Neural progenitor cell (in vitro differentiated cells): ENCODE results near the gene P2RY6. TPM values are rescaled to one million over a fixed set of nuclear protein-coding genes. Genes with fewer than 3 reads are reported as not detected.

Experiments
- DNase-seq: peaks from one replicate; pipeline ENCODE4 v3.0.0-alpha.2; 2016; ENCODE audit warnings: low spot score
- H2AFZ ChIP-seq: fragments of 200-600 bp; sonication (generic); replicated peaks from 2 replicates; pipeline ENCODE4 v1.6.1; 2016; ENCODE audit warnings: antibody characterized with exemption
- H3F3A ChIP-seq: fragments of 200-600 bp; sonication (generic); 2 replicates; pipeline ENCODE4 v1.6.1; 2016; ENCODE audit warnings: antibody characterized with exemption, low read depth
- H3K27ac ChIP-seq: fragments of 200-600 bp; sonication (generic); 2 replicates; pipeline ENCODE4 v1.5.1; 2016; ENCODE audit warnings: mild to moderate bottlenecking
- H3K27me3 ChIP-seq: fragments of 200-600 bp; sonication (generic); 2 replicates; pipeline ENCODE4 v1.6.1; 2016; ENCODE audit warnings: mild to moderate bottlenecking, moderate library complexity
- H3K36me3 ChIP-seq: fragments of 200-600 bp; sonication (generic); 2 replicates; pipeline ENCODE4 v1.5.1; 2016
- H3K4me1 ChIP-seq: fragments of 200-600 bp; sonication (generic); 2 replicates; pipeline ENCODE4 v1.6.1; 2016; ENCODE audit warnings: mixed run types
- H3K4me2 ChIP-seq: fragments of 200-600 bp; sonication (generic); 2 replicates; pipeline ENCODE4 v1.6.1; 2016
- H3K4me3 ChIP-seq: fragments of 200-600 bp; sonication (generic); 2 replicates; pipeline ENCODE4 v1.5.1; 2016
- H3K79me2 ChIP-seq: fragments of 200-600 bp; sonication (generic); 2 replicates; pipeline ENCODE4 v1.6.1; 2016; ENCODE audit warnings: low read depth
- H3K9ac ChIP-seq: fragments of 200-600 bp; sonication (generic); 2 replicates; pipeline ENCODE4 v1.6.1; 2016
- H3K9me3 ChIP-seq: fragments of 200-600 bp; sonication (generic); 2 replicates; pipeline ENCODE4 v1.5.1; 2016; ENCODE audit warnings: low read depth
- H4K20me1 ChIP-seq: fragments of 200-600 bp; sonication (generic); 2 replicates; pipeline ENCODE4 v1.6.1; 2016; ENCODE audit warnings: low read depth
- H3K27ac Mint-ChIP-seq: 3 replicates; pipeline ENCODE4 v1.8.0; 2021; ENCODE audit warnings: mixed read lengths
- H3K27me3 Mint-ChIP-seq: 2 replicates; pipeline ENCODE4 v1.8.0; 2022; ENCODE audit warnings: low read depth, mild to moderate bottlenecking, inconsistent platforms, moderate library complexity, mixed read lengths; ENCODE audit not compliant: insufficient read depth
- H3K36me3 Mint-ChIP-seq: 3 replicates; pipeline ENCODE4 v1.8.0; 2021; ENCODE audit warnings: mixed read lengths
- H3K4me1 Mint-ChIP-seq: 3 replicates; pipeline ENCODE4 v1.8.0; 2021; ENCODE audit warnings: mixed read lengths
- H3K4me3 Mint-ChIP-seq: 3 replicates; pipeline ENCODE4 v1.8.0; 2021; ENCODE audit warnings: mild to moderate bottlenecking, moderate library complexity, mixed read lengths
- H3K9me3 Mint-ChIP-seq: 3 replicates; pipeline ENCODE4 v1.8.0; 2020; ENCODE audit warnings: mixed read lengths
- CTCF ChIP-seq: fragments of 200-600 bp; sonication (generic); IDR thresholded peaks from 2 replicates; pipeline ENCODE4 v1.5.1; 2017; ENCODE audit warnings: antibody characterized with exemption, mild to moderate bottlenecking
- EZH2 ChIP-seq: fragments of 200-600 bp; sonication (generic); IDR thresholded peaks from 2 replicates; pipeline ENCODE4 v1.6.1; 2017; ENCODE audit warnings: antibody characterized with exemption, mild to moderate bottlenecking, moderate library complexity
- EZH2phosphoT487 ChIP-seq: fragments of 200-600 bp; sonication (generic); IDR thresholded peaks from 2 replicates; pipeline ENCODE4 v1.6.1; 2017; ENCODE audit warnings: antibody characterized with exemption
- total RNA-seq: library from RNA; depleted of rRNA; stranded (reverse); fragments of >200 nt; gene quantifications from 2 replicates; pipeline ENCODE4 v1.2.3, GENCODE V29; 2015; ENCODE audit warnings: low replicate concordance

Gene P2RY6
- total RNA-seq, 1 donor from 2014 or later = not detected

- H3K27ac ChIP-seq = no peak overlapping the region
- H4K20me1 ChIP-seq = no peaks in the 10 kb centered on the region
- no peak overlapping the region for H3K4me3 ChIP-seq
- H3K4me2 ChIP-seq = no peak overlapping the region
- peaks cover 23% of the 10 kb centered on the region for H3F3A ChIP-seq
- H3K9ac ChIP-seq = no peak overlapping the region
- H3K27me3 ChIP-seq = no peaks in the 10 kb centered on the region
- H3K9me3 ChIP-seq = no peaks in the 10 kb centered on the region
- H3K27ac Mint-ChIP-seq = no peak overlapping the region
- no peak for DNase-seq
- TF ChIP-seq EZH2phosphoT487 = no peak
- no peak for TF ChIP-seq EZH2
- TF ChIP-seq CTCF = no peak
- H3K79me2 ChIP-seq = no peaks in the 10 kb centered on the region
- peaks cover 19% of the 10 kb centered on the region for H3K4me1 Mint-ChIP-seq
- no peaks in the 10 kb centered on the region for H3K36me3 ChIP-seq
- no peak overlapping the region for H2AFZ ChIP-seq
- H3K27me3 Mint-ChIP-seq = peaks cover 7% of the 10 kb centered on the region
- H3K4me1 ChIP-seq = peaks cover 7% of the 10 kb centered on the region
- no peaks in the 10 kb centered on the region for H3K9me3 Mint-ChIP-seq
- H3K4me3 Mint-ChIP-seq = no peak overlapping the region
- no peaks in the 10 kb centered on the region for H3K36me3 Mint-ChIP-seq
These were observed 22.8 kb upstream of the P2RY6 start for GRCh38 chr11:73249304-73249703.

GRCh38 chr11:73249853-73250783, 22.0 kb upstream of the P2RY6 start:
- H3K27me3 Mint-ChIP-seq = peaks cover 6% of the 10 kb centered on the region
- Histone ChIP-seq H3K27ac (no peak overlapping the region), H3K36me3 (no peaks in the 10 kb centered on the region), H3F3A (peaks cover 23% of the 10 kb centered on the region), H3K9ac (no peak overlapping the region), H3K4me3 (no peak overlapping the region), H3K4me1 (peaks cover 7% of the 10 kb centered on the region), H3K79me2 (no peaks in the 10 kb centered on the region), H3K27me3 (no peaks in the 10 kb centered on the region), H3K9me3 (no peaks in the 10 kb centered on the region), H2AFZ (no peak overlapping the region), H4K20me1 (no peaks in the 10 kb centered on the region), H3K4me2 (no peak overlapping the region)
- TF ChIP-seq CTCF = no peak
- TF ChIP-seq EZH2 = no peak
- TF ChIP-seq EZH2phosphoT487 = no peak
- no peaks in the 10 kb centered on the region for H3K36me3 Mint-ChIP-seq
- H3K9me3 Mint-ChIP-seq = no peaks in the 10 kb centered on the region
- H3K27ac Mint-ChIP-seq = no peak overlapping the region
- H3K4me1 Mint-ChIP-seq = peaks cover 13% of the 10 kb centered on the region
- no peak overlapping the region for H3K4me3 Mint-ChIP-seq
- no peak for DNase-seq

GRCh38 chr11:73252577-73253191, 19.5 kb upstream of the P2RY6 start:
- Mint-ChIP-seq H3K4me1 (peaks cover 7% of the 10 kb centered on the region), H3K27me3 (peaks cover 8% of the 10 kb centered on the region), H3K4me3 (no peak overlapping the region), H3K27ac (no peak overlapping the region), H3K36me3 (no peaks in the 10 kb centered on the region), H3K9me3 (no peaks in the 10 kb centered on the region)
- Histone ChIP-seq H3K4me2 (no peak overlapping the region), H4K20me1 (no peaks in the 10 kb centered on the region), H3K79me2 (no peaks in the 10 kb centered on the region), H3K4me3 (no peak overlapping the region), H2AFZ (no peak overlapping the region), H3K9me3 (no peaks in the 10 kb centered on the region), H3K4me1 (peaks cover 5% of the 10 kb centered on the region), H3K27ac (no peak overlapping the region), H3K27me3 (no peaks in the 10 kb centered on the region), H3K9ac (no peak overlapping the region), H3K36me3 (no peaks in the 10 kb centered on the region), H3F3A (peaks cover 20% of the 10 kb centered on the region)
- TF ChIP-seq CTCF (peak; percentile 32), EZH2 (no peak), EZH2phosphoT487 (no peak)
- peak; percentile 42 for DNase-seq
